A673 (cell line): Measurements from ENCODE around the gene DAB1. TPM values are rescaled to one million over a fixed set of nuclear protein-coding genes. Genes with fewer than 3 reads are reported as not detected.

Source experiments
- BruUV-seq: library from RNA; stranded (reverse); fragments of 400-500 nt; replicated peaks from 2 replicates; lab custom pipeline; 2021; lab: Mats Ljungman, UMichigan
- CTCF ChIA-PET: fragments of 300-600 bp; sonication (Branson Sonifier 250); formaldehyde crosslinking; loops from one replicate; lab custom pipeline; 2022; ENCODE audit warnings: antibody characterized with exemption; lab: Charles Lee
- POLR2A ChIA-PET: fragments of 300-600 bp; sonication (Branson Sonifier 250); formaldehyde crosslinking; loops from one replicate; lab custom pipeline; 2022; ENCODE audit warnings: antibody characterized with exemption; ENCODE audit not compliant: low non-redundant PET; lab: Charles Lee
- DNase-seq: peaks from one replicate; pipeline ENCODE4 v3.0.0-alpha.2; 2015; ENCODE audit warnings: low spot score
- H3K27ac ChIP-seq: fragments of 200-600 bp; sonication (generic); 2 replicates; pipeline ENCODE4 v1.5.1; 2016; ENCODE audit warnings: mixed run types, low read depth, mild to moderate bottlenecking, mixed read lengths, antibody characterized with exemption, low read length; ENCODE audit not compliant: poor library complexity, severe bottlenecking
- H3K27me3 ChIP-seq: fragments of 200-600 bp; sonication (generic); replicated peaks from 2 replicates; pipeline ENCODE4 v1.6.1; 2017; ENCODE audit warnings: mixed run types, low read depth, mild to moderate bottlenecking, mixed read lengths, antibody characterized with exemption, low read length; ENCODE audit not compliant: insufficient read depth, poor library complexity
- H3K36me3 ChIP-seq: fragments of 200-600 bp; sonication (generic); 2 replicates; pipeline ENCODE4 v1.6.1; 2016; ENCODE audit warnings: mixed run types, mild to moderate bottlenecking, mixed read lengths, antibody characterized with exemption, low read length; ENCODE audit not compliant: insufficient read depth, poor library complexity, severe bottlenecking
- H3K4me1 ChIP-seq: fragments of 200-600 bp; sonication (generic); 2 replicates; pipeline ENCODE4 v1.6.1; 2017; ENCODE audit warnings: mixed run types, mild to moderate bottlenecking, mixed read lengths, antibody characterized with exemption, low read length; ENCODE audit not compliant: insufficient read depth, poor library complexity, severe bottlenecking
- H3K4me3 ChIP-seq: fragments of 200-600 bp; sonication (generic); 2 replicates; pipeline ENCODE4 v1.5.1; 2016; ENCODE audit warnings: low read depth, mixed run types, mild to moderate bottlenecking, mixed read lengths, low read length; ENCODE audit not compliant: poor library complexity, severe bottlenecking
- H3K9me3 ChIP-seq: fragments of 200-600 bp; sonication (generic); 2 replicates; pipeline ENCODE4 v1.6.1; 2016; ENCODE audit warnings: mixed run types, low read depth, mild to moderate bottlenecking, mixed read lengths, antibody characterized with exemption, low read length; ENCODE audit not compliant: poor library complexity, severe bottlenecking
- CTCF ChIP-seq: fragments of 300-800, 200-600 bp; sonication (generic); conservative IDR thresholded peaks from 2 replicates; pipeline ENCODE4 v1.5.1; 2017; ENCODE audit warnings: low read depth, mild to moderate bottlenecking, antibody characterized with exemption, low read length, moderate library complexity, mixed read lengths
- EZH2 ChIP-seq: fragments of 200-600 bp; sonication (generic); IDR thresholded peaks from 2 replicates; pipeline ENCODE4 v1.6.1; 2017; ENCODE audit warnings: borderline replicate concordance, low read depth, mild to moderate bottlenecking, mixed read lengths, antibody characterized with exemption, low read length; ENCODE audit not compliant: poor library complexity, severe bottlenecking
- intact Hi-C: fragments of 100-400 bp; cut with micrococcal nuclease; formaldehyde crosslinking; loops from one replicate; pipeline ENCODE4 v1.10.0; 2022; ENCODE audit not compliant: unreplicated experiment
- total RNA-seq: library from RNA; stranded (reverse); gene quantifications from 2 replicates; pipeline ENCODE4 v1.2.3, GENCODE V29; 2021

Gene DAB1
- total RNA-seq, 1 experiment from 2014 or later = 112 TPM

- ChIA-PET CTCF (no interaction called here), POLR2A (no interaction called here)
- Histone ChIP-seq H3K9me3 (no peaks in the 10 kb centered on the region), H3K4me3 (no peak overlapping the region), H3K4me1 (no peaks in the 10 kb centered on the region), H3K36me3 (peaks cover 44% of the 10 kb centered on the region), H3K27me3 (no peaks in the 10 kb centered on the region), H3K27ac (no peak overlapping the region)
- intact Hi-C loops = no loop called here
- BruUV-seq = no TSS peak
- TF ChIP-seq CTCF (no peak), EZH2 (no peak)
- no peak for DNase-seq
These were observed 410.3 kb downstream of the DAB1 start for GRCh38 chr1:57013522-57013921.

DNA sequence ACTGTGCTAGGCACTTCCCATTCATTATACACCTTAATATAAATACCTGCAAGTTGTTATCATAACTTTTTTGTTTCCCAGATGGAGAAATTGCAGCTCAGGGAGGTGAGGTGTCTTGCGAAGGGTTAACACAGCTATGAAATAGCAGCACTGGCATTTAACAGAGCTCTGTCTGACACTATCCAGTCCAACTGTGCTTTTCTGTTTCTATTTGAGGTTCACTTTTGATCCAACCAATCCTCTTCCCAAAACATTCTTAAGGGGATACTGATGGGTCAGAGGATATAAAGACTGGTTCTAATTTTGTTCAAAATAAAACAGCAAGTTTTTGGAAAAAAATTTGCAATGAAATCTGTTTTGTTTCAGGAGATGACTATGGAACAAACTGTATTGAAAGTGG lies 411.5 kb downstream of the DAB1 start:
- BruUV-seq = no TSS peak
- intact Hi-C loops = no loop called here
- H3K36me3 ChIP-seq = peaks cover 44% of the 10 kb centered on the region
- no peaks in the 10 kb centered on the region for H3K27me3 ChIP-seq
- ChIA-PET CTCF (no interaction called here), POLR2A (no interaction called here)
- no peaks in the 10 kb centered on the region for H3K4me1 ChIP-seq
- no peak overlapping the region for H3K27ac ChIP-seq
- DNase-seq = no peak
- no peak for TF ChIP-seq CTCF
- no peak for TF ChIP-seq EZH2
- H3K4me3 ChIP-seq = no peak overlapping the region
- H3K9me3 ChIP-seq = no peaks in the 10 kb centered on the region

GRCh38 chr1:57010511-57010910 lies 413.3 kb downstream of the DAB1 start:
- intact Hi-C loops = no loop called here
- Histone ChIP-seq H3K36me3 (peaks cover 40% of the 10 kb centered on the region), H3K4me3 (no peak overlapping the region), H3K27ac (no peak overlapping the region), H3K9me3 (no peaks in the 10 kb centered on the region), H3K4me1 (no peaks in the 10 kb centered on the region), H3K27me3 (no peaks in the 10 kb centered on the region)
- DNase-seq = no peak
- no peak for TF ChIP-seq CTCF
- no peak for TF ChIP-seq EZH2
- ChIA-PET CTCF (no interaction called here), POLR2A (no interaction called here)
- BruUV-seq = no TSS peak
